Osteocyte (in vitro differentiated cells): ENCODE data around the gene YIPF3. TPM values are rescaled to one million over a fixed set of nuclear protein-coding genes. Genes with fewer than 3 reads are reported as not detected.

ENCODE experiments used
- DNase-seq: peaks from one replicate; pipeline ENCODE4 v3.0.0; 2021; ENCODE audit warnings: mixed read lengths; ENCODE audit not compliant: unreplicated experiment; ENCODE audit errors: extremely low spot score
- H3K27ac Mint-ChIP-seq: one replicate; pipeline ENCODE4 v1.8.0; 2021; ENCODE audit warnings: mild to moderate bottlenecking, mixed read lengths; ENCODE audit not compliant: unreplicated experiment
- H3K27me3 Mint-ChIP-seq: one replicate; pipeline ENCODE4 v1.8.0; 2021; ENCODE audit warnings: mixed read lengths; ENCODE audit not compliant: unreplicated experiment
- H3K36me3 Mint-ChIP-seq: one replicate; pipeline ENCODE4 v1.8.0; 2021; ENCODE audit warnings: mixed read lengths; ENCODE audit not compliant: unreplicated experiment
- H3K4me1 Mint-ChIP-seq: one replicate; pipeline ENCODE4 v1.8.0; 2021; ENCODE audit warnings: mixed read lengths; ENCODE audit not compliant: unreplicated experiment
- H3K4me3 Mint-ChIP-seq: one replicate; pipeline ENCODE4 v1.8.0; 2021; ENCODE audit warnings: mild to moderate bottlenecking, moderate library complexity, mixed read lengths; ENCODE audit not compliant: unreplicated experiment
- H3K9me3 Mint-ChIP-seq: one replicate; pipeline ENCODE4 v1.8.0; 2021; ENCODE audit warnings: mixed read lengths; ENCODE audit not compliant: unreplicated experiment
- total RNA-seq: library from RNA; stranded (reverse); gene quantifications from 2 replicates; pipeline ENCODE4 v1.2.1, GENCODE V29; 2021
- TF ChIP-seq, protein P1 (sequence below): fragments of 200-600 bp; sonication (generic); IDR thresholded peaks from 2 replicates; pipeline ENCODE4 v1.5.0; 2021; ENCODE audit warnings: antibody characterized with exemption, mild to moderate bottlenecking, moderate library complexity

Gene YIPF3
- total RNA-seq, 1 donor from 2014 or later = 148 TPM

- Mint-ChIP-seq H3K4me3 (no peak overlapping the region), H3K4me1 (peaks cover 52% of the 10 kb centered on the region), H3K27ac (no peak overlapping the region), H3K27me3 (no peaks in the 10 kb centered on the region), H3K9me3 (no peaks in the 10 kb centered on the region), H3K36me3 (peaks cover 15% of the 10 kb centered on the region)
- DNase-seq = no peak
- TF ChIP-seq, protein P1, sequence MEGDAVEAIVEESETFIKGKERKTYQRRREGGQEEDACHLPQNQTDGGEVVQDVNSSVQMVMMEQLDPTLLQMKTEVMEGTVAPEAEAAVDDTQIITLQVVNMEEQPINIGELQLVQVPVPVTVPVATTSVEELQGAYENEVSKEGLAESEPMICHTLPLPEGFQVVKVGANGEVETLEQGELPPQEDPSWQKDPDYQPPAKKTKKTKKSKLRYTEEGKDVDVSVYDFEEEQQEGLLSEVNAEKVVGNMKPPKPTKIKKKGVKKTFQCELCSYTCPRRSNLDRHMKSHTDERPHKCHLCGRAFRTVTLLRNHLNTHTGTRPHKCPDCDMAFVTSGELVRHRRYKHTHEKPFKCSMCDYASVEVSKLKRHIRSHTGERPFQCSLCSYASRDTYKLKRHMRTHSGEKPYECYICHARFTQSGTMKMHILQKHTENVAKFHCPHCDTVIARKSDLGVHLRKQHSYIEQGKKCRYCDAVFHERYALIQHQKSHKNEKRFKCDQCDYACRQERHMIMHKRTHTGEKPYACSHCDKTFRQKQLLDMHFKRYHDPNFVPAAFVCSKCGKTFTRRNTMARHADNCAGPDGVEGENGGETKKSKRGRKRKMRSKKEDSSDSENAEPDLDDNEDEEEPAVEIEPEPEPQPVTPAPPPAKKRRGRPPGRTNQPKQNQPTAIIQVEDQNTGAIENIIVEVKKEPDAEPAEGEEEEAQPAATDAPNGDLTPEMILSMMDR = peak; percentile 35
Measured at GRCh38 chr6:43495409-43495941, 21.3 kb downstream of the YIPF3 start.

DNA sequence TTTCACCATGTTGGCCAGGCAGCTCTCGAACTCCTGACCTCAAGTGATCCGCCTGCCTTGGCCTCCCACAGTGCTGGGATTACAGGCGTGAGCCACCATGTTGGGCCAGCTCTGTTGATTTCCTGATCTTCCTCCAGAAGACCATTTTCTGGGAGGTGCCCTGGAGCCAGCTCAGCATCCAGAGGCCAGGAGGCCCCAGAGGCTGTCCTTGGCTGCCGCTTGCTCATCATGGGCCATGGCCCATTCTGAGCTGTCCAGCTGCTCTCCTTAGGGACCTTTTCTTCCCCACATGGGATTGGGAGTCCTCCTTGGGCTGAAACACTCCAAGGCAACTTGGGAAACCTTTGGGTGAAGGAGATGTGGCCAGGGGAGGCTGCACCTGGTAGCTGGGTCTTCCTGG lies 22.0 kb downstream of the YIPF3 start:
- TF ChIP-seq, protein P1 = no peak
- no peaks in the 10 kb centered on the region for H3K27me3 Mint-ChIP-seq
- DNase-seq = no peak
- H3K27ac Mint-ChIP-seq = no peak overlapping the region
- peaks cover 58% of the 10 kb centered on the region for H3K4me1 Mint-ChIP-seq
- H3K4me3 Mint-ChIP-seq = no peak overlapping the region
- H3K9me3 Mint-ChIP-seq = no peaks in the 10 kb centered on the region
- peaks cover 12% of the 10 kb centered on the region for H3K36me3 Mint-ChIP-seq

DNA sequence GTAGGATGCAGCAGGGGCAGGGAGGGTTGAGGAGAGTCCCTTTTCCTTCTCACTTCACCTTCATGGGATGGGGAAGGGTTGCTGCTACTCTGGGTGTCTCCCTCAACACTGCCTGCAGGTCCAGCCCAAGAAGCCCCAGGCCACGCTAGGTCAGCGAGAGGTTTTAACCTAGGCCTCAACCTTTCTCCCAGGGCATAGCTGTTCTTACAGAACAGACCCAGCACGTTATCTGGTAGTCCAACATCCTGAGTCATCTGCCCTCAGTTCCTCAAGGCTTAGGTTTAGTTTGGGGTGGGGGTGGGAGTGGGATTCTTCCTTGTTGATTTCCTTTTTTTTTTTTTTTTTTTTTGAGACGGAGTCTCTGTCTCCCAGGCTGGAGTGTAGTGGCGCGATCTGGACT lies 22.4 kb downstream of the YIPF3 start:
- no peak for DNase-seq
- Mint-ChIP-seq H3K4me3 (no peak overlapping the region), H3K27me3 (no peaks in the 10 kb centered on the region), H3K27ac (no peak overlapping the region), H3K9me3 (no peaks in the 10 kb centered on the region), H3K36me3 (peaks cover 9% of the 10 kb centered on the region), H3K4me1 (peaks cover 63% of the 10 kb centered on the region)
- TF ChIP-seq, protein P1 = no peak

DNA sequence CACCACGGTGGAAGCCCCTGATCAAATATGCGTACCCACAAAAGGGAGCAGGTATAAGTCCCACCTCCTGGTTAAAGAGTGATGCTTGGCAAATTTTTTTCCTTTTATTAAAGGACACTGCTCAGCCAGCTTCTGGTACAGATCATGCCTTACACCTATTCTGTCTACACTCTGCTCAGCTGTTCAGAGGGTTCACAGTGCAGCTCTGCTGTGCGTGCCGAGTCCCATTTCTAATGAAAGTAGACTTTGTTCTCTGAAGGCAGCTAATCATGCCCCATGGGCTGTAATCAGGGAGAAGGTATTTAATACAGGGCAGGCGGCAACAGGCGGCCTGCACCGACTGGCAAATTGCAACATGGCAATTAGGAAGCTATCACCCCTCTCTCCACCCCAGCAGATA lies 22.9 kb downstream of the YIPF3 start:
- Mint-ChIP-seq H3K27me3 (no peaks in the 10 kb centered on the region), H3K4me3 (no peak overlapping the region), H3K9me3 (no peaks in the 10 kb centered on the region), H3K27ac (no peak overlapping the region), H3K36me3 (peaks cover 5% of the 10 kb centered on the region), H3K4me1 (peaks cover 67% of the 10 kb centered on the region)
- TF ChIP-seq, protein P1 = no peak
- no peak for DNase-seq

DNA sequence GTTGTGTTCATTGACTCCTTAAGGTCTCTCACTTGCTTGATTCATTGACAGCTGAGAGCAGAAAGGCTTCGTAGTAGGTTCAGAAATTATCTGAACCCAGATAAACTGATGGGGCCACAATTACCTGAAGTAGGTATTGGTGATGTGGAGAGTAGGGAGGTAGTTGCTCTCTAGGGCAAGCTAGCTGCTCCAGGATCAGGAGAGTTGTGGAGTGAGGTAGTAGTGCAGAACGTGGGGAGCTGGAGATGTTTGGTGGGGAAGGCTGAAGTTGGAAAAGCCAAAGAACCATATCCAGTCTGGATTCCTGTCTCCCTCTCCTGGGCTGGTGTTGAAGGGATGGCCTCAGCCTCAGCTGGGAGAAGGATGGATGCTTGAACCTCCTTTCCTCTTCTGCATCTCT lies 23.5 kb downstream of the YIPF3 start:
- TF ChIP-seq, protein P1 = no peak

More for the DNA sequence above, 23.5 kb downstream of the YIPF3 start:
- H3K36me3 Mint-ChIP-seq = peaks cover 1% of the 10 kb centered on the region
- H3K4me3 Mint-ChIP-seq = no peak overlapping the region
- no peaks in the 10 kb centered on the region for H3K9me3 Mint-ChIP-seq
- H3K27ac Mint-ChIP-seq = no peak overlapping the region
- H3K27me3 Mint-ChIP-seq = no peaks in the 10 kb centered on the region
- DNase-seq = no peak
- peaks cover 74% of the 10 kb centered on the region for H3K4me1 Mint-ChIP-seq
